CD4-positive, alpha-beta T cell treated with Interleukin-6 at 100 ng/mL for 8 hours (primary cell): ENCODE results near the gene ZNF593.

ENCODE experiments used
- DNase-seq: peaks from one replicate; pipeline ENCODE4 v3.0.0-alpha.2; 2020; ENCODE audit warnings: mixed read lengths, low spot score

The ZNF593 gene

GRCh38 chr1:26169198-26169554 is 532 bp upstream of the ZNF593 start:
- DNase-seq, result no peak

- no peak for DNase-seq
These were observed 739 bp downstream of the ZNF593 start for GRCh38 chr1:26170472-26170821.

- no peak for DNase-seq
These were observed 1.7 kb downstream of the ZNF593 start, which contains the start of gene ZNF593OS for GRCh38 chr1:26171084-26172072. TSS of gene ZNF593OS (minus strand) at chr1:26171832. CDS start at chr1:26171661, 171 bp downstream.

- no peak for DNase-seq
These were observed 5.6 kb downstream of the ZNF593 start for GRCh38 chr1:26175346-26175745.

- no peak for DNase-seq
These were observed 7.5 kb downstream of the ZNF593 start, which contains the start of gene CNKSR1 for GRCh38 chr1:26177182-26177684. TSS of gene CNKSR1 (plus strand) at chr1:26177491. CDS start at chr1:26177548, 57 bp downstream.

- no peak for DNase-seq
These were observed 10.3 kb downstream of the ZNF593 start for GRCh38 chr1:26180010-26180506.

- DNase-seq, result no peak
These were observed 12.1 kb downstream of the ZNF593 start for GRCh38 chr1:26181586-26182382.

- DNase-seq, result no peak
These were observed 12.6 kb downstream of the ZNF593 start for GRCh38 chr1:26182383-26182696.

- DNase-seq, result no peak
These were observed 14.4 kb downstream of the ZNF593 start for GRCh38 chr1:26184086-26184485.

GRCh38 chr1:26184883-26185282 is 15.2 kb downstream of the ZNF593 start:
- DNase-seq, result no peak

GRCh38 chr1:26187882-26188281 is 18.2 kb downstream of the ZNF593 start:
- DNase-seq, result no peak

GRCh38 chr1:26188477-26188876 is 18.8 kb downstream of the ZNF593 start:
- DNase-seq, result no peak

GRCh38 chr1:26189331-26189730 is 19.6 kb downstream of the ZNF593 start:
- no peak for DNase-seq

GRCh38 chr1:26189751-26190275 is 20.1 kb downstream of the ZNF593 start:
- DNase-seq, result no peak

GRCh38 chr1:26190373-26190987 is 20.8 kb downstream of the ZNF593 start, which contains the start of gene CATSPER4:
TSS of gene CATSPER4 (plus strand) at chr1:26190602. CDS start at chr1:26190628, 26 bp downstream.
- no peak for DNase-seq

- no peak for DNase-seq
These were observed 22.0 kb downstream of the ZNF593 start for GRCh38 chr1:26191739-26192138.

GRCh38 chr1:26195805-26196204 is 26.1 kb downstream of the ZNF593 start:
- no peak for DNase-seq

GRCh38 chr1:26197301-26197700 is 27.6 kb downstream of the ZNF593 start:
- no peak for DNase-seq

GRCh38 chr1:26197813-26198212 is 28.1 kb downstream of the ZNF593 start:
- DNase-seq, result no peak

- no peak for DNase-seq
These were observed 30.7 kb downstream of the ZNF593 start for GRCh38 chr1:26200413-26200812.

GRCh38 chr1:26203642-26204318 is 34.1 kb downstream of the ZNF593 start:
- DNase-seq, result no peak
